ENCODE measurements around the gene ENTPD1.

DNA sequence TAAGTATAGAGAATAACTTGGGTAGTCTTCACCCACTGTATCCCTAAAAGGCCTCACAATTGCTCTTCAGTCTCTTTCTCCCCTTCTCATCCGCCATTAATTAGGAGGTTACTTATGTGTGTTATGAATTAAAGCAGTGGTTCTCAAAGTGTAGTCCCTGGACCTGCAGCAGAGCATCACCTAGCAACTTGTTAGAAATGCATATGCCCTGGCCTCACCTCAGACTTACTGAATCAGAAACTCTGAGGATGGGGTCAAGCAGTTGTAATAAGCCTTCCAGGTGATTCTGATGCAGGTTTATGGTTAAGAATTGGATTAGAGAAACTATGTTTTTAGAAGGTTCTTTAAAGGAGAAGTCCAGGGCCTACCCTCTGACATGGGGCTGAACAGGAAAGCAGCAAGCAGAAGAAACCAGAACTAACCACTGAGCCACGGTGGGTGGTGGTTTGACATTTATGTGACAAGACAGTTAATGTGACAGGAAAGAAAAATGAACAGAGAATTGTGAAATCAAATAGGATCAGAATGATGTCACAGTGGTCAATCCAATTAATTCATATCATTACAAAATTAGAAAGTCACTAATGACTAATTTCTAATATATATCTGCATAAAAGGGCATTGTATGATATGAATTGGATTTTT is 37.6 kb downstream of the ENTPD1 start:
- TF ChIP-seq, protein P1, sequence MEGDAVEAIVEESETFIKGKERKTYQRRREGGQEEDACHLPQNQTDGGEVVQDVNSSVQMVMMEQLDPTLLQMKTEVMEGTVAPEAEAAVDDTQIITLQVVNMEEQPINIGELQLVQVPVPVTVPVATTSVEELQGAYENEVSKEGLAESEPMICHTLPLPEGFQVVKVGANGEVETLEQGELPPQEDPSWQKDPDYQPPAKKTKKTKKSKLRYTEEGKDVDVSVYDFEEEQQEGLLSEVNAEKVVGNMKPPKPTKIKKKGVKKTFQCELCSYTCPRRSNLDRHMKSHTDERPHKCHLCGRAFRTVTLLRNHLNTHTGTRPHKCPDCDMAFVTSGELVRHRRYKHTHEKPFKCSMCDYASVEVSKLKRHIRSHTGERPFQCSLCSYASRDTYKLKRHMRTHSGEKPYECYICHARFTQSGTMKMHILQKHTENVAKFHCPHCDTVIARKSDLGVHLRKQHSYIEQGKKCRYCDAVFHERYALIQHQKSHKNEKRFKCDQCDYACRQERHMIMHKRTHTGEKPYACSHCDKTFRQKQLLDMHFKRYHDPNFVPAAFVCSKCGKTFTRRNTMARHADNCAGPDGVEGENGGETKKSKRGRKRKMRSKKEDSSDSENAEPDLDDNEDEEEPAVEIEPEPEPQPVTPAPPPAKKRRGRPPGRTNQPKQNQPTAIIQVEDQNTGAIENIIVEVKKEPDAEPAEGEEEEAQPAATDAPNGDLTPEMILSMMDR (IDR thresholded peaks at IDR 0.05) = no peak
- TF ChIP-seq CBX2 (IDR thresholded peaks at IDR 0.05; ENCODE audit: borderline replicate concordance, low read depth) (no peak), POLR2A (IDR thresholded peaks at IDR 0.05; ENCODE audit: low read length) (no peak), CEBPB (IDR thresholded peaks at IDR 0.05) (no peak), MYC (IDR thresholded peaks at IDR 0.05; ENCODE audit: borderline replicate concordance, low read length) (no peak), ZFP36 (IDR thresholded peaks at IDR 0.05; ENCODE audit: borderline replicate concordance, partially characterized antibody) (no peak), KDM5A (IDR thresholded peaks at IDR 0.05) (no peak), TP53 (CRISPR knock-in tag; IDR thresholded peaks at IDR 0.05) (no peak), EP300 (IDR thresholded peaks at IDR 0.05) (no peak), FOSL2 (IDR thresholded peaks at IDR 0.05) (no peak), FOSL2 (CRISPR knock-in tag; IDR thresholded peaks at IDR 0.05) (no peak)
- TF ChIP-seq, protein P2, sequence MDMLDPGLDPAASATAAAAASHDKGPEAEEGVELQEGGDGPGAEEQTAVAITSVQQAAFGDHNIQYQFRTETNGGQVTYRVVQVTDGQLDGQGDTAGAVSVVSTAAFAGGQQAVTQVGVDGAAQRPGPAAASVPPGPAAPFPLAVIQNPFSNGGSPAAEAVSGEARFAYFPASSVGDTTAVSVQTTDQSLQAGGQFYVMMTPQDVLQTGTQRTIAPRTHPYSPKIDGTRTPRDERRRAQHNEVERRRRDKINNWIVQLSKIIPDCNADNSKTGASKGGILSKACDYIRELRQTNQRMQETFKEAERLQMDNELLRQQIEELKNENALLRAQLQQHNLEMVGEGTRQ (IDR thresholded peaks at IDR 0.05) = no peak
- TF ChIP-seq, protein P3, sequence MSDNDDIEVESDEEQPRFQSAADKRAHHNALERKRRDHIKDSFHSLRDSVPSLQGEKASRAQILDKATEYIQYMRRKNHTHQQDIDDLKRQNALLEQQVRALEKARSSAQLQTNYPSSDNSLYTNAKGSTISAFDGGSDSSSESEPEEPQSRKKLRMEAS (IDR thresholded peaks at IDR 0.05) = no peak
